HG03520 (cell line): ENCODE results near the gene CHRNB1.

Source experiments
- ATAC-seq: cut with Tn5 transposase; IDR thresholded peaks from one replicate; pipeline ENCODE4 v1.9.1; 2021; ENCODE audit warnings: mild to moderate bottlenecking, moderate library complexity; ENCODE audit not compliant: unreplicated experiment

Gene CHRNB1

DNA sequence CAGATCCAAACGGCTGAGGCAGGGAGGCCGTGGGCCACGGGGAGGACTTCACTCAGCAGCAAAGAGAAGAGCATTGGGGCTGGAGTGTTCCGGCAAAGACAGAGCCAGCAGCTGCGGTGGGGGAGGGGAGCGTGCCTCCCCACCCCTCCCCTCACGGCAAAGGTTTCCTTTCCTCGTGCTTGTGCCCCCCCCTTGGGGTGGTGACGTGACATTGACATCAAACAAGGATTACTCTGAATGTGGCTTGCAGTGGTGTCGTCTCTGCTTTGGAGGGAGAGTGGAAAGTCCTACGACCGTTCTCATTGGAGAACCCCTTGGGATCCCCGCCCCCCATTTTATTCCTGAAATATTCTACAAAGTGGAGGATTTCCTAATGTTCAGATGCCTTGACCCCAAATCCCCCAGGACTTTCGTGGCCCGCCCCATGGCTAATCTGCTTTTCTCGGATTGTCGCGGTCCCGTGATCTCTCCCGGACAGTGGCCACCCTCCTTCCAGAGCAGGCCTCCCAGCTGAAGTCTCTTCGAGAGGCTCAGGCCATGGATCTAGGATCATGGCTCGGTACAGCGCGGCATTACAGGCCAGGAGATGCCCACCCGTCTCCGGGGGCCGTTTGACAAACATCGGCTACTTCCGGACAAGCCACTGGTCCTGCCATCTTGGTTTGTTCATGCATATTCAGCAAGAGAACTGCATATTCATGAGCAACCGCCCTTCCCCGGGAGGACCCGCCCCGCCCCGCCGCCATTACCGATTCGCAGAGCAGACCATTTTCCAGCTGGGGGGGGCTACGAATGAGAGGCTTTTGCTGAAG, 38.6 kb downstream of the CHRNB1 start:
- ATAC-seq, result peak; percentile 25

DNA sequence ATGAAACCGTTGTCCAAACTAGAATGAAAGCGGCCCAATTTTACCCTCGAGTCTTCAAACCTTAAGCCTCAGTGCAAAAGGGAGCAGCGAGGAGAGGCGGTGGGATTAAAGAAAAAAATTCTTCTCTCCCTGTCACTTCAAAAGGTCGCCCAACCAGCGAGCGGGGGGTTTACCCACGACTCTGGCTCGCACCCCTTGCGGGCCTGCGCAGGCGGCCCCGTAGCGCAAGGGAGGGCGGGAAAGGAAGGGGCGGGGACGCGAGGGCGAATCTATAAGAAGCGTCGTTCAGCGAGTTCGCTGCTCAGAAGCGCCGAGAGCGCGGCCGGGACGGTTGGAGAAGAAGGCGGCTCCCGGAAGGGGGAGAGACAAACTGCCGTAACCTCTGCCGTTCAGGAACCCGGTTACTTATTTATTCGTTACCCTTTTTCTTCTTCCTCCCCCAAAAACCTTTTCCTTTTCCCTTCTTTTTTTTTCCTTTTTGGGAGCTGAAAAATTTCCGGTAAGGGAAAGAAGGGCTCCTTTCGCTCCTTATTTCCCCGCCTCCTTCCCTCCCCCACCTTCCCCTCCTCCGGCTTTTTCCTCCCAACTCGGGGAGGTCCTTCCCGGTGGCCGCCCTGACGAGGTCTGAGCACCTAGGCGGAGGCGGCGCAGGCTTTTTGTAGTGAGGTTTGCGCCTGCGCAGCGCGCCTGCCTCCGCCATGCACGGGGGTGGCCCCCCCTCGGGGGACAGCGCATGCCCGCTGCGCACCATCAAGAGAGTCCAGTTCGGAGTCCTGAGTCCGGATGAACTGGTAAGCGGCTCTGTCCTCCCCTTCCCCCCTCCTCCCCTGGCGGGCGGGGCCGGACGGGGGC, 39.4 kb downstream of the CHRNB1 start, which contains the start of gene POLR2A:
POLR2A (plus strand) TSS at position 300 of the 852 bp plus-strand sequence.
- peak; percentile 55 for ATAC-seq

DNA sequence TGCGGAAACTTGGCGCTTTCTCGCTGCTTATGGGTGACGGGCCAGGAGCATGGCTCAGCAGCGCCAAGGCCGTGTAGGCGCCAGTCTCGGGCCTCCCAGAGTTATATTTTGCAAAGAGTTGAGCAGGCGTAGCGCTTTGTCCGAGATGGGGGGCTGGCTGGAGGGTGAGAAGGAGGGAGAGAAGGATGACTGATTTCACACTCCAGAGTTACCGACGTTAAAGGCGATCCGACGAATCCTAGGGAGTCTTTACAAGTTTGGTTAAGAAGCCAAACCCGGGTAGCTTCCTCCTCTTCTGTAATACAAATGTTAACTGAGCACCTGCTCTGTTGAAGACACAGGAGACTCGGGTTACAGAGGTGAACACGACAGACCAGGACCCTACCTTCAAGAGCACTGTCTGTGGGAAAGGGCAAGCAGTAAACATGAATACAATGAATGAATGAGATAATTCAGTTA, 40.1 kb downstream of the CHRNB1 start:
- no peak for ATAC-seq

DNA sequence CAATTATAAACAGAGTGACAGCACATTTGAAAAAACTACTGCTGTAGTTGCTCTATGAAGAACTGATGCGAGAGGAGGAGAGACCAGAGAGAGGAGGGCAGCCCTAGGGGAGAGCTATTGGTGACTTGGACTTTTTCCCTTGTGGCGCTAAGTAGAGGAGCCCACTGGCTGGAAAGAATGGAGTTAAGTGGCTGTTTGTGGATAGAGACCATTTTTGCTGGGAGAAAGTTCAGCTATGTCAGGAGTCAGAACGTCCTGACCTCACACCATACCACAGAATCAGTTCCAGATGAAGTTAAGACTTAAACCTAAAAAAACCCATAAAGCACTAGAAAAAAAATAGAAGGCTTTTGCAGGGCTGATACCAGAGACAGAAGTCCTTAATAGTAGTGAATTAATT, 41.3 kb downstream of the CHRNB1 start:
- ATAC-seq, result no peak

DNA sequence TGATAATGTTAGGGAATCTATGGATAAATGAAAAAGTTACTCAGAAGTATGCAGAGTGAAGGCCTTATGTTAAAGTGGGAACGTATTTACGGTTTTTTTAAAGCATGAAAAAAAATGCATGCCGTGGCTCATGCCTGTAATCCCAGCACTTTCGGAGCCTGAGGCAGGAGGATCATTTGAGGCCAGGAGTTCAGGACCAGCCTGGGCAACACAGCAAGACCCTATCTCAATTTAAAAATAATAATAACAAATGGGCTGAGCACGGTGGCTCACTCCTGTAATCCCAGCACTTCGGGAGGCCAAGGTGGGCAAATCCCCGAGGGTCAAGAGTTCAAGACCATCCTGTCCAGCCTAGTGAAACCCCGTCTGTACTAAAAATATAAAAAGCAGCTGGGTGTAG, 45.3 kb downstream of the CHRNB1 start:
- ATAC-seq, result no peak

DNA sequence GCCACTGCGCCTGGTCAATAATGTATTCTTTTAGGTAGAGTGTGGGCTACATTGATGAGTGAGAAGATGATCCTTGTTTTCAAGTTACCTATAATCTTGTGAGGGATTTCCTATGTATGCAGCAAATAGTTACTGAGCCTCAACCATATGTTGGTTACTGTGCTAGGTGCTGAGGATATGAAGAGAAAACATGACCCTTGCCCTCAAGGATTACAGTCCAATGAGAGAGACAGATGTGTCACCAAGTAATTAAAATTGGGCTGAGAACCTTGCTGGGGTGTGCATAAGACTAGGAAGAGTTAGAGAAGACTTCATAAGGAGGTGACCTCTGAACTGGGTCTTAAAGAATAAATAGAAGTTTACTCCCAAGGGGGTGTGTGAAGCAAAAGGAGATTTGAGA, 46.7 kb downstream of the CHRNB1 start:
- ATAC-seq, result no peak

DNA sequence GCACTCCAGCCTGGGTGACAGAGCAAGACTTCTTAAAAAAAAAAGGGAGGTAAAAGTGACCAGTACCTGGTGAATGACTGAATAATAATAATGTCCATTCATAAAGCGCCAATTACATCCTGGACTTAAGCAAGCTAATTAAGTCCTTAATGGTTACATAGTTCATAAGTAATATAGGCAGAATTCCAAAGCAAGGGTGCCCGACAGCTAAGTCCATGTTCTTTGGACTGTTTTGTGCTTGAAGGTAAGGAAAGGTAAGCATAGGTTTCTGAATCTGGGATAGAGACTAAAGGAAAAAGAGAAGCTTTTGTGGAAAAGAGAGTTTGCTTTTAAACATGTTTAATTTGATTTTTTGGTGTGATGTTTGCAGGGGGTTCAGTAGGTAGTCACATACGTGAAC, 49.1 kb downstream of the CHRNB1 start:
- no peak for ATAC-seq

DNA sequence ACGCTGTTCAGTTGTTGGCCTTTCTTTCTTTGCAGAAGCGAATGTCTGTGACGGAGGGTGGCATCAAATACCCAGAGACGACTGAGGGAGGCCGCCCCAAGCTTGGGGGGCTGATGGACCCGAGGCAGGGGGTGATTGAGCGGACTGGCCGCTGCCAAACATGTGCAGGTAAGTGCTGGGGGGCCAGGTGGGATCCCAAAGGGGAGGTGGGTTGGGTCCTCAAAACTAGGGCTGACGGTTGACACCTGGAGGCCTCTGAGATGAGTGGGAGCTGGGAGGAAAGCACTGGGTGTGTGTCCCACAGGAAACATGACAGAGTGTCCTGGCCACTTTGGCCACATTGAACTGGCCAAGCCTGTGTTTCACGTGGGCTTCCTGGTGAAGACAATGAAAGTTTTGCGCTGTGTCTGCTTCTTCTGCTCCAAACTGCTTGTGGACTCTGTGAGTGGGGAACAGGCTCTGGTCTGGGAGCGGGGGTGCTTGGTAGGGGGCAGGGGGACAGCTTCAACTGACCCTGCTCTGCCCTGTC, 51.1 kb downstream of the CHRNB1 start:
- no peak for ATAC-seq

DNA sequence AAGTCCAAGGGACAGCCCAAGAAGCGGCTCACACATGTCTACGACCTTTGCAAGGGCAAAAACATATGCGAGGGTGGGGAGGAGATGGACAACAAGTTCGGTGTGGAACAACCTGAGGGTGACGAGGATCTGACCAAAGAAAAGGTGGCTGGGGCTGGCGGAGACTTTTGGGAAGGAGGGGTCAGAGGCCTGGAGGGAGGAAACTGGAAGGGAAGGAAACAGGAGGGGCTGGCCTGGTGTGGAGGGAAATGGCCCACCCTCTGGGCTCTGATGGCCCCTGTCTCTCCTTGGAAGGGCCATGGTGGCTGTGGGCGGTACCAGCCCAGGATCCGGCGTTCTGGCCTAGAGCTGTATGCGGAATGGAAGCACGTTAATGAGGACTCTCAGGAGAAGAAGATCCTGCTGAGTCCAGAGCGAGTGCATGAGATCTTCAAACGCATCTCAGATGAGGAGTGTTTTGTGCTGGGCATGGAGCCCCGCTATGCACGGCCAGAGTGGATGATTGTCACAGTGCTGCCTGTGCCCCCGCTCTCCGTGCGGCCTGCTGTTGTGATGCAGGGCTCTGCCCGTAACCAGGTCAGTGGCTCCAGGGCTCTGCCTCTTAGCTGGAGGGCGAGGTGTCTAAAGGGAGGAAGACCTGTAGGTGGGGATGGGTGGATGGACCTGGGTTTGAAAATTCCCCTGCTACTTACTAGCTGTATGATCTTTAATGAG, 51.8 kb downstream of the CHRNB1 start:
- ATAC-seq, result no peak

DNA sequence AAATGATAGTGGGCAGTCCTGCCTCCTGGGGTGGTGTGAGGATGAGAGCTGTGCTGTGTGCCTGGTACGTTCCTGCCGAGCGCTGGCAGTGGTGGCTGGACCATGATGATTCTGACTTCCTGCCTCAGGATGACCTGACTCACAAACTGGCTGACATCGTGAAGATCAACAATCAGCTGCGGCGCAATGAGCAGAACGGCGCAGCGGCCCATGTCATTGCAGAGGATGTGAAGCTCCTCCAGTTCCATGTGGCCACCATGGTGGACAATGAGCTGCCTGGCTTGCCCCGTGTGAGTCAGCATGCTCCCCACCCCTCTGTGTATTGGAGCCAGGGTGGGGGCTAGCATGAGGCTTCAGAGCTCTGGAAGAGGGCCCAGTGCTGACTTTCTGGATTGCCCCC, 52.4 kb downstream of the CHRNB1 start:
- no peak for ATAC-seq

DNA sequence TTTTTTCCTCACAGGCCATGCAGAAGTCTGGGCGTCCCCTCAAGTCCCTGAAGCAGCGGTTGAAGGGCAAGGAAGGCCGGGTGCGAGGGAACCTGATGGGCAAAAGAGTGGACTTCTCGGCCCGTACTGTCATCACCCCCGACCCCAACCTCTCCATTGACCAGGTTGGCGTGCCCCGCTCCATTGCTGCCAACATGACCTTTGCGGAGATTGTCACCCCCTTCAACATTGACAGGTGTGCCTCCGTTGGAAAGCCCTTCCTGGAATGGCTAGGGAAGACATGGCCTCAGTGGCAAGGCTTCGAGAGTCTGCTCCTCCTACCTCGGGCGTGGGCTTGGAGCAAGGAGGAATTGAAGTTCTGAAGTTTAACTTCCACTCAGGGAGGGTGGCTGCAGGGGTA, 52.8 kb downstream of the CHRNB1 start:
- no peak for ATAC-seq

DNA sequence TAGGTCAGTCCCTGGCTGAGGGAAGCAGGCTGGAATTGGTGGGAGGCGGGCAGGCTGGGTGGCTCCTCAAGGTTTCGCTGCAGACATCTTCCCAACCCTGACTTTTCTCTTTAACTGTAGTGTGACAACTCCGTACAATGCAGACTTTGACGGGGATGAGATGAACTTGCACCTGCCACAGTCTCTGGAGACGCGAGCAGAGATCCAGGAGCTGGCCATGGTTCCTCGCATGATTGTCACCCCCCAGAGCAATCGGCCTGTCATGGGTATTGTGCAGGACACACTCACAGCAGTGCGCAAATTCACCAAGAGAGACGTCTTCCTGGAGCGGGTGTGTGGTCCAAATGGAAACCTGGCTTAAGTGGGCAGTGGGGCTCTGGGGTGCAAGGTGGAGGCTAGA, 54.3 kb downstream of the CHRNB1 start:
- no peak for ATAC-seq

DNA sequence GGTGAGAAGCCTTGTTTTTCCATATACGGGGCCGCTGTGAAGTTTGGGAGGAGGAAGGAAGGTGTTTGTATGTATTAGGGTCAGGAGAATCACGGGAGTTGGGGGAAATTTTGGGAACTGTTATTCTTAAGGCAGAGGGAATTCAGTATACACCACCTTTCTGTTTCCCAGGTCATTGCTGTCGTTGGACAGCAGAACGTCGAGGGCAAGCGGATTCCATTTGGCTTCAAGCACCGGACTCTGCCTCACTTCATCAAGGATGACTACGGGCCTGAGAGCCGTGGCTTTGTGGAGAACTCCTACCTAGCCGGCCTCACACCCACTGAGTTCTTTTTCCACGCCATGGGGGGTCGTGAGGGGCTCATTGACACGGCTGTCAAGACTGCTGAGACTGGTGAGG, 56.9 kb downstream of the CHRNB1 start:
- ATAC-seq, result no peak

DNA sequence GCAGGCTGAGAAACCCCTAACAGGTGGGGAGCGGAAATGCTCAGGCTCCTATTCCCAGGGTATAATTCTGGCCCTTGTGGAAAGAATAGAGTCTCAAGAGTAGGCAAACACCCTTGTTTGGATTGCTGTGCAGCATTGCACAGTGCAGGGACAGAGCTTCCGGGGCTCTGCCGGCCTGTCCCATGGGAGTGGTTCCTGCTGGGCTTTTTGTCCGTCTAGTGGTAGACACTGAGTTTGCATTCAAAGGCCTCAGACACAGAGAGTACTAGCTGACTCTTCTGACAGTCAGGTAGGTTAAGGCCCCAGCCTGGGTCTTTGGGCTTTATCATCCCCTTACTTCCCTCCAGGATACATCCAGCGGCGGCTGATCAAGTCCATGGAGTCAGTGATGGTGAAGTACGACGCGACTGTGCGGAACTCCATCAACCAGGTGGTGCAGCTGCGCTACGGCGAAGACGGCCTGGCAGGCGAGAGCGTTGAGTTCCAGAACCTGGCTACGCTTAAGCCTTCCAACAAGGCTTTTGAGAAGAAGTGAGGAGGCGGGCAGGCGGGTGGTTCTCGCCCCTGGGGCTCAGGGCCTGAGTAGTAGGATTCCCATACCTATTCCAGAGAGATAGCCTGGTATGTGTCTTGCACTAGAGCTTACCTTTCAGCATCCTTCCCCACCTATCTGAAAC, 57.4 kb downstream of the CHRNB1 start:
- no peak for ATAC-seq

DNA sequence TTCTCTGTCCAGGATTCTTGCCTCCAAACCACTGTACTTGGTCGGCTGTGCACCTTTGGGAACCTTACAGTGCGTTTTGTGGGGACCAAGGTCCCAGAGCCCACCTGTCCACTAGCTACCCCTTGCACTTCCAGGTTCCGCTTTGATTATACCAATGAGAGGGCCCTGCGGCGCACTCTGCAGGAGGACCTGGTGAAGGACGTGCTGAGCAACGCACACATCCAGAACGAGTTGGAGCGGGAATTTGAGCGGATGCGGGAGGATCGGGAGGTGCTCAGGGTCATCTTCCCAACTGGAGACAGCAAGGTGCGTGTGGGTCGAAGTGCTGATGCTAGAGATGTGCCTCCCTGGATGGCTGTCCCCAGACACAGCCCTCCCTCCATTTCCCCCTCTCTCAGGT, 58.1 kb downstream of the CHRNB1 start:
- ATAC-seq, result no peak

DNA sequence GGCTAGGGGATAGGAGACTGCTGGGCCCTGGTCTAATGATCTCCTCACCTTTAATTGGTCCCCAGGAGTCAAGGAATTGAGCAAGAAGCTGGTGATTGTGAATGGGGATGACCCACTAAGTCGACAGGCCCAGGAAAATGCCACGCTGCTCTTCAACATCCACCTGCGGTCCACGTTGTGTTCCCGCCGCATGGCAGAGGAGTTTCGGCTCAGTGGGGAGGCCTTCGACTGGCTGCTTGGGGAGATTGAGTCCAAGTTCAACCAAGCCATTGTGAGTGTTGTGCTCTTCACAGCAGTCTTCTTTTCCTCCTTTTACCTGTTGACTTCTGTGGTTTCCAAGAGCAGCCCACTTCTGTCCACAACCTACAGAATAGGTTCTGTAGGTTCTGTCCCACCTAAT, 58.7 kb downstream of the CHRNB1 start:
- ATAC-seq, result no peak
